ENCODE measurements around the gene R3HDM2.

DNA sequence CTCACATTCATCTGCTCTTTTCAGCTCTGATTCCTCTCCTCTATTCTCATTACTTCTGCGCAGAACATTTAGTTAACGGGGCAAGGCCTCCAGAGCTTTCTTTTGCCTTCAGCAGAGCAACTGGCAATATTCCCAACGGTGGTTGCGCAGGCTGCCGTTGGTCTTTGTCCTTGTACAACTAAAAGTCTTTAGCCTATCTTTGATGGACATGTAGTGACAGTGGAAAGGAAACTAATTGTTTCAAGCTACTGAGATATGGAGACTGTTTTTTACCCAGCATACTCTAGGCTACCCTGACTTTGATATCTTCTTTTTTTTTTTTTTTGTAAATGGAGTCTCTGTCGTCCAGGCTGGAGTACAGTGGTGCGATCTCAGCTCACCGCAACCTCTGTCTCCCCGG, 12.6 kb downstream of the R3HDM2 start:
- TF ChIP-seq EZH2 (IDR thresholded peaks at IDR 0.05; ENCODE audit: borderline replicate concordance, insufficient read depth, low read depth, low read length, poor library complexity, severe bottlenecking) = no peak
- TF ChIP-seq, protein P1, sequence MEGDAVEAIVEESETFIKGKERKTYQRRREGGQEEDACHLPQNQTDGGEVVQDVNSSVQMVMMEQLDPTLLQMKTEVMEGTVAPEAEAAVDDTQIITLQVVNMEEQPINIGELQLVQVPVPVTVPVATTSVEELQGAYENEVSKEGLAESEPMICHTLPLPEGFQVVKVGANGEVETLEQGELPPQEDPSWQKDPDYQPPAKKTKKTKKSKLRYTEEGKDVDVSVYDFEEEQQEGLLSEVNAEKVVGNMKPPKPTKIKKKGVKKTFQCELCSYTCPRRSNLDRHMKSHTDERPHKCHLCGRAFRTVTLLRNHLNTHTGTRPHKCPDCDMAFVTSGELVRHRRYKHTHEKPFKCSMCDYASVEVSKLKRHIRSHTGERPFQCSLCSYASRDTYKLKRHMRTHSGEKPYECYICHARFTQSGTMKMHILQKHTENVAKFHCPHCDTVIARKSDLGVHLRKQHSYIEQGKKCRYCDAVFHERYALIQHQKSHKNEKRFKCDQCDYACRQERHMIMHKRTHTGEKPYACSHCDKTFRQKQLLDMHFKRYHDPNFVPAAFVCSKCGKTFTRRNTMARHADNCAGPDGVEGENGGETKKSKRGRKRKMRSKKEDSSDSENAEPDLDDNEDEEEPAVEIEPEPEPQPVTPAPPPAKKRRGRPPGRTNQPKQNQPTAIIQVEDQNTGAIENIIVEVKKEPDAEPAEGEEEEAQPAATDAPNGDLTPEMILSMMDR (IDR thresholded peaks at IDR 0.05) = no peak

Data from B cell (primary cell).